GM12874 (cell line): ENCODE results near the gene NUP188.

Experiments
- TF ChIP-seq, protein P1 (sequence below): IDR thresholded peaks from 2 replicates; pipeline ENCODE4 v1.5.1; 2011; ENCODE audit warnings: low read depth, mild to moderate bottlenecking, control low read depth, low read length, moderate library complexity; ENCODE audit not compliant: insufficient read depth

Gene NUP188

GRCh38 chr9:128940946-128941755, 6.3 kb upstream of the NUP188 start:
- TF ChIP-seq, protein P1, sequence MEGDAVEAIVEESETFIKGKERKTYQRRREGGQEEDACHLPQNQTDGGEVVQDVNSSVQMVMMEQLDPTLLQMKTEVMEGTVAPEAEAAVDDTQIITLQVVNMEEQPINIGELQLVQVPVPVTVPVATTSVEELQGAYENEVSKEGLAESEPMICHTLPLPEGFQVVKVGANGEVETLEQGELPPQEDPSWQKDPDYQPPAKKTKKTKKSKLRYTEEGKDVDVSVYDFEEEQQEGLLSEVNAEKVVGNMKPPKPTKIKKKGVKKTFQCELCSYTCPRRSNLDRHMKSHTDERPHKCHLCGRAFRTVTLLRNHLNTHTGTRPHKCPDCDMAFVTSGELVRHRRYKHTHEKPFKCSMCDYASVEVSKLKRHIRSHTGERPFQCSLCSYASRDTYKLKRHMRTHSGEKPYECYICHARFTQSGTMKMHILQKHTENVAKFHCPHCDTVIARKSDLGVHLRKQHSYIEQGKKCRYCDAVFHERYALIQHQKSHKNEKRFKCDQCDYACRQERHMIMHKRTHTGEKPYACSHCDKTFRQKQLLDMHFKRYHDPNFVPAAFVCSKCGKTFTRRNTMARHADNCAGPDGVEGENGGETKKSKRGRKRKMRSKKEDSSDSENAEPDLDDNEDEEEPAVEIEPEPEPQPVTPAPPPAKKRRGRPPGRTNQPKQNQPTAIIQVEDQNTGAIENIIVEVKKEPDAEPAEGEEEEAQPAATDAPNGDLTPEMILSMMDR = no peak

DNA sequence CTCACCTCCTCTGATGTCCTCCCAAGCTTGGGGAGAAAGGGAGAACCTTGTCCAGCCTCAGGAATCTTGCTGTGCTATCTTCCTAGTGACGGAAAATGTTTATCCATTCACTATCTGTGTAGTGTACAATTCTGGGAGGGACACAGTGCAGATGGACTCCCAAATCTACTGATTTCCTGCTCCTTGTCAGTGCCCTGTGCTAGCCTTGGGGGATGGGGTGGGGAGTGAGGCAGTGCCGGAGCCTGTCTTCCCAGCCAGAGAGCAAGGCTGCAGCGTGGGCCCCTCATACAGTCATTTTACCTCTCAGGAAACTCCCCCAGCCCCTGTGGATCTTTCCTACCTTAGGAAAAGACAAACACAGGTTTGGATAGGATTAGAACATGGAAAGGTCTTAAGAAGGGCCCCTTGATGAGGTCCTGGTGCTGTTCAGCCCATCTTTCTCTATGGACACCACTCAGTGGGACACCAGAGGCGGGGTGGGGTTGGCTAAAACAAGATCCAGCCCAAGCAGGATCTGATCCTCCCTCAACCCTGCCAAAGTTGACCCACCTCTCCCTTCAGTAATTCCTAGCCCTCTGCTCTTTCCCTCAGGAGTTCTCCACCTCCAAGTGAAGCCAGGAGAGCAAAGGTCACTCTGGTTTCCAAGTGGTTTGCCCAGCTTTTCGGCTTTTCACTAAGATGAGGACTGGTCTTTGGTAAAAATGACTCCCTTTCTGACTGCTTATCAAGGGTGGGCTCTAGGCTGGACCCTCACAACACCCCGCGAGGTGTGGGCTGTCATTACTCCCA, 3.5 kb upstream of the NUP188 start:
- TF ChIP-seq, protein P1 = no peak

DNA sequence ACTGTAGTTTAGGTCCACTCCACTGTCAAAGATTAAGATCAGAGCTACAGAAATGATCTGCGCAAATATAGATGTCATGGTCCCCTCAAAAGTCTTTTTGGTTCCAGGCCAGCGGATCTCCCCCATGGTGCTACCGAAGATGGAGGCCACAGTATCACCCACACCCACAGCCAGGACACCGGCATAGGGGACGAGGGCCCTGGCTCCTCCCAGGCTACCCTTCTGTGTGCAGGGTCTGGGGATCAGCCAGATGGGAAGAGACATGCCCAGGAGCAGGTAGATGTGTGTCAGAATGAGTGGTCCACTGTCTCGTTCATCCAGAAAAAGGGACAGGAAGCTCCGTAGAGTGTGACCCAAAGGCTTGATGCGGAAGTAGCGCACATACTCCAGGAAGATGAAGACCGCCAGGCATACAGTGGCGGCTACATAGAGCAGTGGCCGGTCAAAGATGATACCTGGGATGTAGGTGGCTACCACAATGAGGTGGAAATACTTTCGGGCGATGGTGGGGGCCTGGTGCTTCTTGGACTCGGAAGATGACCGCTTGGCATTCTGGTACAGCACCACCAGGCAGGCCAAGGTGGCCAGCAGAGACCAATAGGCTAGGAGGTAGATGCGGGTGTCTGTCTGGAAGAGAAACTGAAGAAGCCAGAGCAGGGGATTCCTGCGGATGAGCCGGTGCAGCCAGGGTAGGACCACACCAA, 1.5 kb upstream of the NUP188 start:
- TF ChIP-seq, protein P1 = no peak

- TF ChIP-seq, protein P1 = no peak
Measured at GRCh38 chr9:128946571-128947276, 775 bp upstream of the NUP188 start.

GRCh38 chr9:128947277-128947526, 297 bp upstream of the NUP188 start:
- TF ChIP-seq, protein P1 = no peak

DNA sequence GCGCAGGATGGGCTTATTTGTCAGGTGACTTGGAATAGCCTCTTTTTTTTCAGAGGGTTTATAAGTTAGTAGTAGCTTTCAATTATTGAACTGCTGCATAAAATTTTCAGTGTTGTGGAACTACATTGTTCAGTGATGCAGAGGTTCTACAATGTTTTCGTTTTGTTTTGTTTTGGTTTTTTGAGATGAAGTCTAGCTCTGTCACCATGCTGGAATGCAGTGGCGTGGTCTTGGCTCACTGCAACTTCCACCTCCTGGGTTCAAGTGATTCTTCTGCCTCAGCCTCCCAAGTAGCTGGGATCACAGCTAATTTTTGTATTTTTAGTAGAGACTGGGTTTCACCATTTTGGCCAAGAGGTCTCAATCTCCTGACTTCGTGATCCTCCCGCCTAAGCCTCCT, 22.0 kb downstream of the NUP188 start:
- TF ChIP-seq, protein P1 = no peak

- TF ChIP-seq, protein P1 = no peak
Measured at GRCh38 chr9:128972956-128973355, 25.5 kb downstream of the NUP188 start.
